T-cell (primary cell): Measurements from ENCODE around the gene STAC3. TPM values are rescaled to one million over a fixed set of nuclear protein-coding genes. Genes with fewer than 3 reads are reported as not detected.

Source experiments
- ATAC-seq, 4 experiments: fragments of 200-7000 bp in 3 of 4; fragments of 150-1000 bp in 1 of 4; cut with Tn5 transposase; replicated peaks in 1 of 4; 1 replicate in 3 of 4; 2 replicates in 1 of 4; pipeline ENCODE4 v1.10.0; 2021; ENCODE audit warnings: moderate library complexity in 3 of 4, mild to moderate bottlenecking in 2 of 4, moderate number of reproducible peaks in 1 of 4
- CTCF ChIA-PET, 2 donors: fragments of 300-600 bp; sonication (Branson Sonifier 250); formaldehyde crosslinking; loops; one replicate each; lab custom pipeline; 2022; ENCODE audit warnings: antibody characterized with exemption in 2 of 2; lab: Charles Lee
- POLR2A ChIA-PET, 2 donors: fragments of 300-600 bp; sonication (Branson Sonifier 250); formaldehyde crosslinking; loops; one replicate each; lab custom pipeline; 2022; ENCODE audit warnings: antibody characterized with exemption in 2 of 2; lab: Charles Lee
- DNase-seq, 35 experiments: peaks; one replicate each; pipeline versions ENCODE4 v3.0.0 to v3.0.0-alpha.2; 2013 to 2023
- H3K27ac ChIP-seq: one replicate; pipeline ENCODE4 v1.5.1; 2013; ENCODE audit warnings: low read length
- H3K27me3 ChIP-seq, 2 experiments: replicated peaks in 1 of 2; 1 replicate in 1 of 2; 2 replicates in 1 of 2; pipeline versions ENCODE4 v1.6.1 to v1.7.0; 2013; ENCODE audit warnings: low read length in 1 of 2, mixed read lengths in 1 of 2; ENCODE audit not compliant: control insufficient read depth in 2 of 2, insufficient read depth in 2 of 2; ENCODE audit errors: extremely low read depth in 1 of 2
- H3K36me3 ChIP-seq, 2 donors: 1 replicate in 1 of 2; 2 replicates in 1 of 2; pipeline versions ENCODE4 v1.6.1 to v1.7.0; 2013; ENCODE audit warnings: low read length in 1 of 2; ENCODE audit not compliant: control insufficient read depth in 2 of 2, insufficient read depth in 1 of 2; ENCODE audit errors: extremely low read depth in 1 of 2
- H3K4me1 ChIP-seq, 2 experiments: 1 replicate in 1 of 2; 2 replicates in 1 of 2; pipeline versions ENCODE4 v1.6.1 to v1.7.0; 2013; ENCODE audit warnings: low read length in 2 of 2, mixed read lengths in 1 of 2; ENCODE audit not compliant: insufficient read depth in 2 of 2, control insufficient read depth in 1 of 2; ENCODE audit errors: extremely low read depth in 1 of 2
- H3K4me3 ChIP-seq, 2 donors: 1 replicate in 1 of 2; 2 replicates in 1 of 2; pipeline versions ENCODE4 v1.5.1 to v1.7.0; 2013; ENCODE audit warnings: mild to moderate bottlenecking in 2 of 2, low read length in 1 of 2, moderate library complexity in 1 of 2; ENCODE audit not compliant: control insufficient read depth in 1 of 2; ENCODE audit errors: extremely low read depth in 1 of 2
- H3K9me3 ChIP-seq: 2 replicates; pipeline ENCODE4 v1.7.0; 2013
- H3K27ac Mint-ChIP-seq, 2 donors: one replicate each; pipeline ENCODE4 v1.8.0; 2020 to 2021; ENCODE audit warnings: mild to moderate bottlenecking in 2 of 2, mixed read lengths in 2 of 2
- H3K27me3 Mint-ChIP-seq, 2 donors: one replicate each; pipeline ENCODE4 v1.8.0; 2021 to 2022; ENCODE audit warnings: mixed read lengths in 2 of 2
- H3K36me3 Mint-ChIP-seq: one replicate; pipeline ENCODE4 v1.8.0; 2021; ENCODE audit warnings: mixed read lengths
- H3K4me1 Mint-ChIP-seq, 3 donors: one replicate each; pipeline ENCODE4 v1.8.0; 2020 to 2022; ENCODE audit warnings: mixed read lengths in 3 of 3, mild to moderate bottlenecking in 1 of 3
- H3K4me3 Mint-ChIP-seq, 3 donors: one replicate each; pipeline ENCODE4 v1.8.0; 2020 to 2022; ENCODE audit warnings: mild to moderate bottlenecking in 3 of 3, mixed read lengths in 3 of 3, moderate library complexity in 3 of 3
- H3K9me3 Mint-ChIP-seq, 3 donors: one replicate each; pipeline ENCODE4 v1.8.0; 2020 to 2022; ENCODE audit warnings: mixed read lengths in 3 of 3
- WGBS: methylation state at CpG from one replicate; pipeline ENCODE4 v1.1.5; 2013; ENCODE audit warnings: missing lambda C conversion rate; ENCODE audit not compliant: insufficient coverage; 5-methylcytosine and 5-hydroxymethylcytosine counted together
- total RNA-seq, 35 experiments: library from RNA in 6 of 35; stranded (reverse) in 6 of 35; fragments of 120-200 nt in 1 of 35; gene quantifications; one replicate each; pipeline versions ENCODE4 v1.2.1 to v1.2.4 and lab custom pipeline; 2013 to 2026

STAC3 gene
- total RNA-seq, 5 donors from 2014 or later (not counting 1 experiment from before 2014, with no cell fraction given), result 1.3 to 4.9 (median 2.9) TPM

- POLR2A ChIA-PET, result no interaction called here
- no peaks in the 10 kb centered on the region for H3K9me3 ChIP-seq
- H3K27ac ChIP-seq, result no peak overlapping the region
- CTCF ChIA-PET, result interaction anchor here (0.6 to 8.2 kb wide), 20 partner anchors 9 to 688 kb away, joined by 3 to 66 read pairs (median 4); partner anchors contain the start of genes SHMT2 (in 2 of the 2) and STAC3 (in 1 of the 2)
- H3K4me3 ChIP-seq, result peak overlapping the region in 1 of 2 donors; percentile 65
- Mint-ChIP-seq H3K4me1 (peaks cover 59 to 67% (median 60%) of the 10 kb centered on the region in 3 donors), H3K27me3 (peaks cover 28 to 59% of the 10 kb centered on the region in 2 donors), H3K27ac (no peak overlapping the region), H3K9me3 (no peaks in the 10 kb centered on the region), H3K36me3 (peaks cover 4% of the 10 kb centered on the region), H3K4me3 (peak overlapping the region; percentile 46 to 95 (median 58))
- H3K4me1 ChIP-seq, result peaks cover 41 to 70% of the 10 kb centered on the region in 2 experiments
- peaks cover 10 to 77% of the 10 kb centered on the region in 2 experiments for H3K27me3 ChIP-seq
- ATAC-seq (no peak), DNase-seq (no peak)
- WGBS, result 3% methylated on average over 18 of the region's 18 CpGs
- no peaks in the 10 kb centered on the region for H3K36me3 ChIP-seq
These were observed 8.7 kb downstream of the STAC3 start for GRCh38 chr12:57242329-57242690.

- H3K27ac Mint-ChIP-seq, result no peak overlapping the region
- no peak for ATAC-seq
- WGBS, result 17% methylated on average over 13 of the region's 48 CpGs
- peaks cover 65 to 74% (median 66%) of the 10 kb centered on the region in 3 donors for H3K4me1 Mint-ChIP-seq
- peaks cover 2% of the 10 kb centered on the region for H3K36me3 Mint-ChIP-seq
- no peaks in the 10 kb centered on the region for H3K9me3 Mint-ChIP-seq
- Histone ChIP-seq H3K9me3 (no peaks in the 10 kb centered on the region), H3K4me3 (peak overlapping the region in 1 of 2 donors; percentile 32), H3K4me1 (peaks cover 46 to 77% of the 10 kb centered on the region in 2 experiments), H3K27ac (no peak overlapping the region), H3K36me3 (no peaks in the 10 kb centered on the region), H3K27me3 (peaks cover 12 to 84% of the 10 kb centered on the region in 2 experiments)
- CTCF ChIA-PET, result interaction anchor here (0.6 to 8.2 kb wide), 18 partner anchors 9 to 687 kb away, joined by 3 to 66 read pairs (median 4); partner anchors contain the start of genes SHMT2 (in 2 of the 2) and STAC3 (in 1 of the 2)
- DNase-seq, result no peak
- POLR2A ChIA-PET, result no interaction called here
- H3K27me3 Mint-ChIP-seq, result peaks cover 34 to 65% of the 10 kb centered on the region in 2 donors
- peak overlapping the region; percentile 58 to 95 (median 92) for H3K4me3 Mint-ChIP-seq
These were observed 9.3 kb downstream of the STAC3 start for GRCh38 chr12:57241402-57242310.

GRCh38 chr12:57240926-57241401, 10.0 kb downstream of the STAC3 start:
- ChIA-PET POLR2A (no interaction called here), CTCF (interaction anchor here (1.4 to 8.2 kb wide), 6 partner anchors 11 to 27 kb away, joined by 4 to 66 read pairs (median 25); partner anchors contain the start of gene SHMT2 (in 1 of the 2))
- Histone ChIP-seq H3K9me3 (no peaks in the 10 kb centered on the region), H3K4me3 (peak overlapping the region; percentile 68 to 78), H3K36me3 (no peaks in the 10 kb centered on the region), H3K4me1 (peaks cover 46 to 84% of the 10 kb centered on the region in 2 experiments), H3K27ac (no peak overlapping the region), H3K27me3 (peaks cover 12 to 91% of the 10 kb centered on the region in 2 experiments)
- ATAC-seq (no peak), DNase-seq (peak in 1 of 35 experiments; percentile 33)
- H3K9me3 Mint-ChIP-seq, result no peaks in the 10 kb centered on the region
- peaks cover 67 to 81% (median 72%) of the 10 kb centered on the region in 3 donors for H3K4me1 Mint-ChIP-seq
- H3K27ac Mint-ChIP-seq, result peak overlapping the region in 1 of 2 donors; percentile 78
- H3K36me3 Mint-ChIP-seq, result no peaks in the 10 kb centered on the region
- WGBS, result 10% methylated on average over 12 of the region's 19 CpGs
- H3K4me3 Mint-ChIP-seq, result peak overlapping the region; percentile 92 to 95 (median 92)
- peaks cover 41 to 70% of the 10 kb centered on the region in 2 donors for H3K27me3 Mint-ChIP-seq

GRCh38 chr12:57240066-57240921, 10.7 kb downstream of the STAC3 start:
- DNase-seq (peak in 34 of 35 experiments; percentile 50 to 86 (median 70)), ATAC-seq (peak; percentile 59 to 71 (median 66))
- ChIA-PET CTCF (interaction anchor here (1.4 to 8.2 kb wide), 5 partner anchors 10 to 27 kb away, joined by 4 to 66 read pairs (median 35); partner anchors contain the start of gene SHMT2 (in 1 of the 2)), POLR2A (no interaction called here)
- peak overlapping the region; percentile 68 to 78 for H3K4me3 ChIP-seq
- peaks cover 46 to 91% of the 10 kb centered on the region in 2 experiments for H3K4me1 ChIP-seq
- H3K36me3 ChIP-seq, result no peaks in the 10 kb centered on the region
- H3K27ac Mint-ChIP-seq, result peak overlapping the region; percentile 78
- no peaks in the 10 kb centered on the region for H3K9me3 Mint-ChIP-seq
- H3K9me3 ChIP-seq, result no peaks in the 10 kb centered on the region
- peak overlapping the region; percentile 92 to 95 (median 92) for H3K4me3 Mint-ChIP-seq
- H3K27me3 Mint-ChIP-seq, result peaks cover 44 to 70% of the 10 kb centered on the region in 2 donors
- WGBS, result under 1% methylated on average over 40 of the region's 72 CpGs
- H3K36me3 Mint-ChIP-seq, result peaks cover 2% of the 10 kb centered on the region
- H3K4me1 Mint-ChIP-seq, result peaks cover 67 to 82% (median 76%) of the 10 kb centered on the region in 3 donors
- H3K27ac ChIP-seq, result no peak overlapping the region
- peaks cover 12 to 97% of the 10 kb centered on the region in 2 experiments for H3K27me3 ChIP-seq

GRCh38 chr12:57239587-57240065, 11.4 kb downstream of the STAC3 start:
- DNase-seq (no peak), ATAC-seq (peak in 3 of 4 experiments; percentile 0 to 2 (median 1))
- ChIA-PET POLR2A (no interaction called here), CTCF (interaction anchor here (0.9 to 8.2 kb wide), 9 partner anchors 10 to 26 kb away, joined by 3 to 66 read pairs (median 21); partner anchors contain the start of gene SHMT2 (in 2 of the 2))
- WGBS, result 4% methylated on average over 14 of the region's 14 CpGs
- H3K27me3 ChIP-seq, result peaks cover 12 to 99% of the 10 kb centered on the region in 2 experiments
- Mint-ChIP-seq H3K27me3 (peaks cover 44 to 67% of the 10 kb centered on the region in 2 donors), H3K27ac (peak overlapping the region in 1 of 2 donors; percentile 66), H3K4me1 (peaks cover 67 to 83% (median 78%) of the 10 kb centered on the region in 3 donors), H3K4me3 (peak overlapping the region; percentile 92 to 95 (median 92)), H3K36me3 (peaks cover 4% of the 10 kb centered on the region), H3K9me3 (no peaks in the 10 kb centered on the region)
- no peaks in the 10 kb centered on the region for H3K9me3 ChIP-seq
- H3K36me3 ChIP-seq, result no peaks in the 10 kb centered on the region
- H3K4me1 ChIP-seq, result peaks cover 46 to 95% of the 10 kb centered on the region in 2 experiments
- peak overlapping the region; percentile 68 to 78 for H3K4me3 ChIP-seq
- H3K27ac ChIP-seq, result no peak overlapping the region
